NCI-H748 (cell line): ENCODE data around the gene SDSL.
A peak's percentile ranks its signal among the peaks of the same experiment; 100 is the strongest.

Experiments
- DNase-seq: peaks from one replicate; lab custom pipeline; 2025; ENCODE audit not compliant: unreplicated experiment; lab: John Stamatoyannopoulos, UW

Gene SDSL

DNA sequence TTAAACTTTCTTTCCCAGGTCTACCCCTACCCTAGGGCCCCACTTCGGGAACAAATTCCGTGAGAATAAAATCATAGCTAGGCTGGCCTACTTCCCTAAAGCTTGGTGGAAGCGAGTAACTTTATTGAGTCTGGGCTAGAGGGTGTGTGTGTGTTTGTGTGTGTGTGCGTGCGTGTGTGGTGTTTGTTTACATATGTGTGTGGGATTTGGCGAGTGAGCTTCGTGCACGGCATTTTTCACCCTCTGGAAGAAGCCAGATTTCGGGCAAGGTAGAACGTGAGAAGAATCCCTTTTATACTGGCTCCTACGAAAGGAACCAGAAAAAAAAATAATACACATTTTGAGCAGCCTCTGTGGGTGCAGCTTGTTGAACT is 57.0 kb downstream of the SDSL start:
- peak; percentile 34 for DNase-seq

- peak; percentile 34 for DNase-seq
Observed at GRCh38 chr12:113479590-113480335, 57.6 kb downstream of the SDSL start.

DNA sequence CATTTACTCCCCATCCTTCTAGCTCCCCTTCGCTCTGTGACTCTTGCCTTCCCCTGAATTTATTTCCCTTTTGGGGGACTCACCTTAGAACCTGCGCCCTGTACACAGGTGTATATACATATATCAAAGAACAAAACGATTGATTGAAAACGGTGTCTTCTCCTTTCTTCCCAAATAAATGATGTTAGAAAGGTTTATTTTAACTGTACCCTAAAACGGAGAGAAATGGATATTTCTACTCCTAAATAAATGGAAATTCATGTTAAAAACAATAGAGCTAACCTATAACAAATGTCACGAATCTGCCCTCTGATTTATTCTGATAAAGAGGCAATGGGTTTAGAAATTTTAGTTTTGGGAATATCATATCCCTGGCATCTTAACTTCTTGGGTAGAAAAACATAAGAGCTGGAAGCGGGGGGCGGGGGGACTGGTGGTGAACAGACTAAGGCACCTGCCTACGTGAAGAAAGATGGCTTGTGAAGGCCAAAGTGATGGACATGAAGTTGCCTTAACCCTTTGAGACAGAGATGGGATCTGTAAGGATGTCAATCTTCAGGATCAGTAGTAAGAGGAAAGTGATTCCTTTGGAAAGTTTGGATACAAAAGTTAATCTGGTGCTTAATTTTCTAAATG is 58.3 kb downstream of the SDSL start:
- no peak for DNase-seq

DNA sequence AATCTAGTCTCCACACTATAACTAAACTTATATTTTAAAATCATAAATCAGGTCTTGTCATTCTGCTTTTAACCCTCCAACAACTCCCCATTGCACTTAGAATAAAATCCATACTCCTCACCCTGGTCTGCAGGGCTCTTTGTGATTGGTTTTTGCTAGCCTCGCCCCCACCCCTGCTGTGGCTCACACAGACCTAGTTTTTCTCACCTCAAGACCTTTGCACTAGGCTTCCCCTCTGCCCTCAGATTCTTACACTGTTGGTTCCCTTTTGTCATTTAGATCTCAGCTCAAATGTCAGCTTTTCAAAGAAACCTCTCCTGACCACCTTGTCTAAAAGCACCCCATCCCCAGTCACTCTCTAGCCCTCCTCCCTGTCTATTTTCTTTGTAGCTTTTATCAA is 60.2 kb downstream of the SDSL start:
- DNase-seq = no peak

GRCh38 chr12:113485330-113485729 is 63.1 kb downstream of the SDSL start:
- DNase-seq = no peak

- DNase-seq = no peak
Observed at GRCh38 chr12:113486722-113487121, 64.5 kb downstream of the SDSL start.
